GM19455 (cell line): ENCODE data around the gene INTU.
A peak's percentile ranks its signal among the peaks of the same experiment; 100 is the strongest.
"Not testable (repeated sequence)": the region's sequence is repeated elsewhere in the genome, so short reads cannot be mapped to it uniquely, and the experiment has no call there.

Experiments used
- ATAC-seq: cut with Tn5 transposase; IDR thresholded peaks from one replicate; pipeline ENCODE4 v1.9.1; 2021; ENCODE audit not compliant: unreplicated experiment

Gene INTU

GRCh38 chr4:127642169-127642568, 9.4 kb downstream of the INTU start:
- ATAC-seq, result no peak

GRCh38 chr4:127643791-127644190, 11.0 kb downstream of the INTU start:
- no peak for ATAC-seq

GRCh38 chr4:127648061-127648460, 15.3 kb downstream of the INTU start:
- ATAC-seq, result no peak

- not testable (repeated sequence) for ATAC-seq
These were observed 22.8 kb downstream of the INTU start for GRCh38 chr4:127655590-127655989.

- ATAC-seq, result no peak
These were observed 23.4 kb downstream of the INTU start for GRCh38 chr4:127656047-127656680.

- ATAC-seq, result no peak
These were observed 27.6 kb downstream of the INTU start for GRCh38 chr4:127660284-127660885.

- ATAC-seq, result no peak
These were observed 34.4 kb downstream of the INTU start for GRCh38 chr4:127667116-127667515.

- ATAC-seq, result no peak
These were observed 35.0 kb downstream of the INTU start for GRCh38 chr4:127667772-127668171.

GRCh38 chr4:127668770-127669169, 36.0 kb downstream of the INTU start:
- ATAC-seq, result no peak

GRCh38 chr4:127669691-127670090, 36.9 kb downstream of the INTU start:
- no peak for ATAC-seq

GRCh38 chr4:127672111-127672510, 39.4 kb downstream of the INTU start:
- no peak for ATAC-seq

GRCh38 chr4:127685292-127685691, 52.5 kb downstream of the INTU start:
- ATAC-seq, result no peak

GRCh38 chr4:127686658-127687057, 53.9 kb downstream of the INTU start:
- no peak for ATAC-seq

- ATAC-seq, result no peak
These were observed 54.8 kb downstream of the INTU start for GRCh38 chr4:127687580-127687979.

- ATAC-seq, result peak; percentile 100
These were observed 66.0 kb downstream of the INTU start for GRCh38 chr4:127698789-127699200.

GRCh38 chr4:127708985-127709384, 76.2 kb downstream of the INTU start:
- no peak for ATAC-seq

- no peak for ATAC-seq
These were observed 76.7 kb downstream of the INTU start for GRCh38 chr4:127709456-127709855.

GRCh38 chr4:127730142-127730913, 97.6 kb downstream of the INTU start, which contains the start of gene SLC25A31:
SLC25A31 (plus strand) TSS chr4:127730400; CDS start chr4:127730546, 146 bp downstream.
- ATAC-seq, result no peak

- no peak for ATAC-seq
These were observed 98.6 kb downstream of the INTU start for GRCh38 chr4:127731406-127731805.

- peak; percentile 80 for ATAC-seq
These were observed 100.0 kb downstream of the INTU start for GRCh38 chr4:127732623-127733328.

GRCh38 chr4:127734976-127735375, 102.2 kb downstream of the INTU start:
- no peak for ATAC-seq
